ENCODE measurements around the gene IL1RAPL2. TPM values are rescaled to one million over a fixed set of nuclear protein-coding genes. Genes with fewer than 3 reads are reported as not detected.
"Not testable (repeated sequence)": the region's sequence is repeated elsewhere in the genome, so short reads cannot be mapped to it uniquely, and the experiment has no call there.

The IL1RAPL2 gene
- total RNA-seq, 8 experiments from 2014 or later = 0.21 to 1.2 (median 0.69) TPM; not detected in 2

DNA sequence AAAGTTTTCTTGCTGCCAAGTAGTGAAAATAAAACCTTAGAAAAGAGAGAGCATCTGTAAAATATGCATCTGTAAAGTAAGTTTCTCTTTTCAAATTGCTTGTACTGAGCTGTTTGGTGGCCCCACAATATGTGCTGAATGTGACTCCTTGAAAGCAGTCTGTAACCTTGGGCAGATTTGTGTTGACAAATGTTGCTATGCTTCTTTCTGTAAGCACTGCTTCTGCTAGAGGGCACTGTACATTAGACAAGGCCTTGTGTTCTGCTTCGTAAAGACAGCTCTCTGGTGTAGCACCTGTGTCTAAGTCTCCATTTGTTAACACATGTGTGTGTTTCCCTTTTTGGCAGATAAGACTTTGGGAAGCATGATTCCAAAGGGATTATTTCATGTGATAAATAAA is 1199.7 kb downstream of the IL1RAPL2 start:
- no peak overlapping the region for H3K27ac ChIP-seq
- no peaks in the 10 kb centered on the region for H3K4me1 ChIP-seq (replicated peaks in 1 of 2)
- ATAC-seq (replicated peaks in 6 of 8) = peak in 2 of 8 experiments; percentile 19 to 78
- no peak overlapping the region for H3K4me3 ChIP-seq
- no CpG with 5 or more reads among the region's 1 CpG for WGBS, 10 experiments
- in situ Hi-C loops (cut with MboI; ENCODE audit: low pct_unique_long_range_greater_than_20kb in 2 of 9, low sequenced_read_pairs in 9 of 9, unreplicated experiment in 9 of 9) = no loop called here

DNA sequence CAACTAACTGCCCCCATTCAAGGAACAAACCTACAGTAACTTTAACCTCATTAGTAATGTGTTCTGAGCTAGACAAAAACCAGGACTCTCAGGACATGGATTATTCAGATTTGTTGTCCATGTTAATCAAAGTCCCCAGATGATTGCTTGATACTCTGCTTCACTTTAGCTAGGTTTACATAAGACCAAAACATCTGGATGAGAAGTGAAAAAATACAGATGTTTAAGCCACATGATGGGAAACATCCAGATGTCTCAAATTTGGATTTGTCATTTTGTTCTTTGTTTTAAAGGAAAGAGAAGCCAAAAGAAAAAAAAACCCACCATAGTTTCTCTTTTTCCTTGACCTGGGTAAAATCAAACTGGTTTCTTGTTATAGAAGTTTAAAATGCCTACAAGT is 1207.8 kb downstream of the IL1RAPL2 start:
- no peaks in the 10 kb centered on the region for H3K4me1 ChIP-seq (replicated peaks in 1 of 2)

DNA sequence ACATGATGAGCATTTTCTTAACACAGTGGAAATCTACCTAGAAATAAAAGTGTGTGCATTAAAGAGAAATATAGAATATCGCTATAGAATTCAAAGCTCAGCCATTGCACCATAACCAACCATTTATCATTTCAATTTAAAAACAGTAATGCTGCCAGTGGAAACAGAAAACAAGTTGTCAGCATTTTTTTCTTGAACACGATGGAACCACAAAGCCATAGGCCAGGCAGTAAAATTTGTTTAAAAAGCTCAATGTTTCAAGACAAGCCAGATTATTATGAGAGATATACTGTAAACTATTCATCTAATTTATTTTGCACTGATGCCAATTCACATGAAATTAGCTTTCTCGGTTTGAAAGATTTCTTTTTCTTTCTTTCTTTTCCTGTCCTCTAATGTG is 1209.7 kb downstream of the IL1RAPL2 start:
- ATAC-seq (replicated peaks in 6 of 8) = no peak
- H3K4me1 ChIP-seq (replicated peaks in 1 of 2) = no peaks in the 10 kb centered on the region
- in situ Hi-C loops (cut with MboI; ENCODE audit: low pct_unique_long_range_greater_than_20kb in 2 of 9, low sequenced_read_pairs in 9 of 9, unreplicated experiment in 9 of 9) = no loop called here
- WGBS, 10 experiments = 0 to 100% (median 62%) methylated on average over 1 to 3 of the region's 3 CpGs; no CpG with 5 or more reads in 1 of the 10 experiments
- H3K27ac ChIP-seq = no peak overlapping the region
- H3K4me3 ChIP-seq = no peak overlapping the region

More for the DNA sequence above, 1207.8 kb downstream of the IL1RAPL2 start:
- in situ Hi-C loops (cut with MboI; ENCODE audit: low pct_unique_long_range_greater_than_20kb in 2 of 9, low sequenced_read_pairs in 9 of 9, unreplicated experiment in 9 of 9) = no loop called here
- no peak overlapping the region for H3K4me3 ChIP-seq
- no peak for ATAC-seq (replicated peaks in 6 of 8)
- H3K27ac ChIP-seq = no peak overlapping the region

DNA sequence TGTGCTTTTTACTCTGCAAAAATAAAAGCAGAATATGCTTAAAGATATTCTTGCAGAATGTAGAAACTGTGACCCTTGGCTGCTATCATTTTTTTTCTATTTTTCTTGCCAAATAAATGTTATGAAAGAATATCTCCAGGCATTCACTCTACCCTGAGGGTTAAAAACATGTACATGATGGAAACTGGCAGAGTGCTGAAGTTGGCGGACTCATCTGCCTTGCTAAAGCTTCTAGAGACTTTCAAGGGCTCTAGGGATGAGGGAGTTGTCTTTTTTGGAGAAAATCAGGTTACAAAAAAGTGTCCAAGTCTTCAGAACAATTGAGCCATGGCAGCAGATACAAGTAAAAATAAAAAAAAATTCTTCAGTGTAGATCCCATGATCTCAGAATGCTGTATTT is 1215.8 kb downstream of the IL1RAPL2 start:
- in situ Hi-C loops (cut with MboI; ENCODE audit: low pct_unique_long_range_greater_than_20kb in 2 of 9, low sequenced_read_pairs in 9 of 9, unreplicated experiment in 9 of 9) = no loop called here
- WGBS, 10 experiments = 0 to 80% (median 56%) methylated on average over 1 of the region's 1 CpG; no CpG with 5 or more reads in 7 of the 10 experiments
- ATAC-seq (replicated peaks in 6 of 8) = no peak

DNA sequence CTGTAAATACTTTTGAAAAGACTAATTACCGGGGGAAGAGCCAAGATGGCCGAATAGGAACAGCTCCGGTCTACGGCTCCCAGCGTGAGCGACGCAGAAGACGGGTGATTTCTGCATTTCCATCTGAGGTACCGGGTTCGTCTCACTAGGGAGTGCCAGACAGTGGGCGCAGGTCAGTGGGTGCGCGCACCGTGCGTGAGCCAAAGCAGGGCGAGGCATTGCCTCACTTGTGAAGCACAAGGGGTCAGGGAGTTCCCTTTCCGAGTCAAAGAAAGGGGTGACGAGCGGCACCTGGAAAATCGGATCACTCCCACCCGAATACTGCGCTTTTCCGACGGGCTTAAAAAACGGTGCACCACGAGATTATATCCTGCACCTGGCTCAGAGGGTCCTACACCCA is 1230.9 kb downstream of the IL1RAPL2 start:
- in situ Hi-C loops (cut with MboI; ENCODE audit: low pct_unique_long_range_greater_than_20kb in 2 of 9, low sequenced_read_pairs in 9 of 9, unreplicated experiment in 9 of 9); H3K4me3 ChIP-seq; H3K4me1 ChIP-seq (replicated peaks in 1 of 2); H3K27ac ChIP-seq: not testable (repeated sequence)
- 13 to 51% methylated on average over 3 to 4 of the region's 26 CpGs; no CpG with 5 or more reads in 8 of the 10 experiments for WGBS, 10 experiments
- ATAC-seq (replicated peaks in 6 of 8) = peak in 1 of 8 experiments; percentile 15

More for the DNA sequence above, 1215.8 kb downstream of the IL1RAPL2 start:
- H3K4me1 ChIP-seq (replicated peaks in 1 of 2) = no peaks in the 10 kb centered on the region
- no peak overlapping the region for H3K4me3 ChIP-seq
- H3K27ac ChIP-seq = no peak overlapping the region

DNA sequence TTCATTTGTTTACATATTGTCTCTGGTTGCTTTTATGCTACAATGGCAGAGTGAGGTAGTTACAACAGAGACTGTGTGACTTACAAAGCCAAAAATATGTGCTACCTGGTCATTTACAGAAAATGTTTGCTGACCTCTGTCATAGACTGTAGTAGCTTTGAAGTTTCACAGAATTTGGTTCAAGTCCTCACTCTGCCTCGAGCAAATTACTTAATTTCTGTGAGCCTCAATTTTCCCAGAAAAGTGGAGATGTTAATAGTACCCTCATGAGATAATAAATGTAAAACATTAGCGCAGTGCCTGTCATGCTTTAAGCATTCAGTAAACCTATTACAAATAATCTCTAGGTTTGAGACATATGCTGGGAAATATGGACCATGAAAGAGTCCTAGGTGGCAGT is 1237.9 kb downstream of the IL1RAPL2 start:
- 0 to 100% (median 40%) methylated on average over 1 to 2 of the region's 2 CpGs; no CpG with 5 or more reads in 5 of the 10 experiments for WGBS, 10 experiments

DNA sequence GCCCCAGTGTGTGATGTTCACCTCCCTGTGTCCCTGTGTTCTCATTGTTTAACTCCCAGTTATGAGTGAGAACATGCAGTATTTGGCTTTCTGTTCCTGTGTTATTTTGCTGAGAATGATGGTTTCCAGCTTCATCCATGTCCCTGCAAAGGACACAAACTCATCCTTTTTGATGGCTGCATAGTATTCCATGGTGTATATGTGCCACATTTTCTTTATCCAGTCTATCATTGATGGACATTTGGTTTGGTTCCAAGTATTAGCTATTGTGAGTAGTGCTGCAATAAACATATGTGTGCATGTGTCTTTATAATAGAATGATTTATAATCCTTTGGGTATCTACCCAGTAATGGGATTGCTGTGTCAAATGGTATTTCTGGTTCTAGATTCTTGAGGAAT is 1239.7 kb downstream of the IL1RAPL2 start:
- in situ Hi-C loops (cut with MboI; ENCODE audit: low pct_unique_long_range_greater_than_20kb in 2 of 9, low sequenced_read_pairs in 9 of 9, unreplicated experiment in 9 of 9); H3K27ac ChIP-seq; H3K4me1 ChIP-seq (replicated peaks in 1 of 2); ATAC-seq (replicated peaks in 6 of 8); H3K4me3 ChIP-seq: not testable (repeated sequence)

More for the DNA sequence above, 1237.9 kb downstream of the IL1RAPL2 start:
- in situ Hi-C loops (cut with MboI; ENCODE audit: low pct_unique_long_range_greater_than_20kb in 2 of 9, low sequenced_read_pairs in 9 of 9, unreplicated experiment in 9 of 9) = no loop called here
- H3K4me3 ChIP-seq = no peak overlapping the region
- ATAC-seq (replicated peaks in 6 of 8) = no peak
- no peak overlapping the region for H3K27ac ChIP-seq
- no peaks in the 10 kb centered on the region for H3K4me1 ChIP-seq (replicated peaks in 1 of 2)

DNA sequence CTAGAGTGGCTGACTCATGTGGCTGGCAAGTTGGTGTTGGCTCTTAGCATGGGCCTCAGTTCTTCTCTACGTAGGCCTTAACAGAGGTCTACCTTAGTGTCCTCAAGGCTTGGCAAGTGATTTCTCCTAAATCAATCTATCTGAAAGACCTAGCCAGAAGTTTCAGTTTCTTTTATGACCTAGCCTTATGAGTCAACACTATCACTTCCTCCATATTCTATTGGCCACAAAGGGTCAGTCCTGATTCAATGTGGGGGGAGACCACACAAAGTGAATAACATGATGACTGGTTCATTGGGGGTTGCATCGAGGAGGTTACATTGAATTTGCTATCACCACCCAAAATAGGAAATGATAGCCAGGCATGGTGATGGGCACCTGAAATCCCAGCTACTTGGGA is 1250.5 kb downstream of the IL1RAPL2 start:
- no peak for ATAC-seq (replicated peaks in 6 of 8)
- Histone ChIP-seq H3K4me3 (no peak overlapping the region), H3K4me1 (replicated peaks in 1 of 2) (no peaks in the 10 kb centered on the region), H3K27ac (no peak overlapping the region)
- 8 to 71% (median 67%) methylated on average over 1 of the region's 2 CpGs; no CpG with 5 or more reads in 7 of the 10 experiments for WGBS, 10 experiments
- in situ Hi-C loops (cut with MboI; ENCODE audit: low pct_unique_long_range_greater_than_20kb in 2 of 9, low sequenced_read_pairs in 9 of 9, unreplicated experiment in 9 of 9) = no loop called here

Data from motor neuron (in vitro differentiated cells).